GM11168 (cell line): Measurements from ENCODE around the gene PODN.

Experiments used
- in situ Hi-C: fragments of 300-500 bp; cut with MboI; formaldehyde crosslinking; loops from one replicate; pipeline ENCODE4 v1.12.0; 2022; ENCODE audit warnings: low sequenced_read_pairs; ENCODE audit not compliant: unreplicated experiment

Gene PODN

DNA sequence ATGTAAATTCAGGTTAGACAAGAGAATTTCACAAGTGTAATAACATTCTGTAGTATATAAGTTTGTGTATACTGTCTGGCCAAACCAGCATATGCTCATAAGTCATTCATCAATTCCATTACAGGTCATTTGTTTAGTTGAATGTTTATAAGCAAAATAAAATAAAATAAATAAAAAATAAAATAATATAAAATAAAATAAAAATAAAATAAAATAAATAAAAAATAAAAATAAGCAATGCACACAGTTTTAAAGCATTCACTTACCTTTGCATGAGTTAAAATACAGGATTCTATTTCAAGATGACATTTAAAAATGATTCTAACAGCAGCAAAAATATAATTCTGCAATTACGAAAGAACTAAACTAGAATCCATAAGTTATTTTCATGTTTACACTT lies 9.9 kb downstream of the PODN start:
- in situ Hi-C loops = no loop called here

DNA sequence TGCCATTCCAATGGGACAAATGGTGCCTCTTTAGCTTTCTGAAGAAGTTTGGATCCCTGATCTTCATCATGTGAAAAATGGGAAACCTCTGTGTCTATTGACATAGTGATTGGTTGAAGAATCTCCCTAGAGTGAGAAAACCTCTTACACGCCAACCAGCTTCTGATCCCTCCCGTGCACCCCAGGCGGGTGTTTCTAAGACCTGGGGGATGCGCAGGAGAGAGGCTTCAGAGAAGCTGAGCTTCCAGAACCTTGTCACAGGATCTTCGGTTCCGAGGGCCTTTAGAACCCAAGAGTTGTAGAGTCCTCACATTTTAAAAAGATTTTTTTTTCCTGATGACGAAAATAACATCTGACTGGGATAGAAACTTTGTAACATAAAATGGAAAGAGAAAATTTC lies 11.3 kb downstream of the PODN start:
- in situ Hi-C loops = no loop called here

DNA sequence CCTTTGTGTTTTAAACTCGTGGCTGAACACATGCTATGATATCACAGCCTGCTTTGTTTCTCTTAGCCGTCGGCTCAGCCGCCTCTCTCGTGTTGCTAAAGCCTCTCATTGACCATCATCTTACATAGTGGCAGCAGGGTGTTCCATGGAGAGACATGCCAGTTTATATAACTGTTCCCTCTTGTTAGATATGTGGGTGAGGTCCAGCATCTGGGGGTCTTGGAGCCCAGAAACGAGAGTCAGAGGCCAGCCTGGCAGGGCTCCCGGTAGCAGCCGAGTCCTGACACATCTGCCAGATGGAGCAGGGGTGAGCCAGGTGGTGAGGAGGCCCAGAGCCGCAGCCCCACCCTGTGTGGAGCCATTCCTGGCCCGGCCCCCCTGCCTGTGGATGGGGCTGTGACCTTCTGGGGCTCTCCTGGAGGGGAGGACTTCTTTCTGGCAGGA lies 11.9 kb downstream of the PODN start:
- in situ Hi-C loops = no loop called here

DNA sequence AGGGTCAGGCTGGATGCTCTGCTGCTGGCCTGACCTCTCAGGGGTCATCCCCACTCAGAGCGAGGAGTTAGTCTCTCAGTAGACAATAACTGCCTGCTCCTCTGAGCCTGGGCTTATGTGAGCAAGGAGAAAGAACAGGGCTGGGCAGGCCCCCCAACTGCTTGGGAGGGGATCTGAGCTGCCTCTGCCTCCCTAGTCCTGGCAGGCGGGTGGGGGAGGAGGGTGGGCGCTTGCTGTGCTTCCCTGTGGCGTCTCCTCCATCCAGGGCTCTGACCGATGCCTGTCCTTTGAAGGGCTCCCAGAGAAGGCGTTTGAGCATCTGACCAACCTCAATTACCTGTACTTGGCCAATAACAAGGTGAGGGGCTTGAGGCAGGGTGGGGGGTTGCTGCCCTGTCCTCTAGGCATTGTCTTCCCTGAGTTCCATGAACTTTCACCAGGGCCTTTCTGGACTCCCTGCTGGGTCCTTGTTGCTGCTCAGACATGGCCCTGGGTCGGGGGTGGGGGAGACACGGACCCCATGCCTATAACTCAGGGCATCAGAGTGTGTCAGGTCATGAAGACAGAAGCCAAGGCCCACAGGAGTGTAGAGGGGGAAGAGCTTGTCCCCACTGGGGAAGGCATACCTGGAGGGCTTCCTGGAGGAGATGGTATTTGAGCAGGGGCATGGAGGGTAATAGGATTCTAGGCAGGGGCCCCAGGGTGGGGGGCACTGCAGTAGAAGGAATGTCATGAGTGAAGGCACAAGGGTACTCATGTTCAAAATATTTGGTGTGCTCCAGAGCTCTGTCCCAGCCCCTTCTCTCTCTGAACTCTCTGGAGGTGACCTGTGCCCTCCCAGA lies 12.5 kb downstream of the PODN start:
- in situ Hi-C loops = no loop called here

DNA sequence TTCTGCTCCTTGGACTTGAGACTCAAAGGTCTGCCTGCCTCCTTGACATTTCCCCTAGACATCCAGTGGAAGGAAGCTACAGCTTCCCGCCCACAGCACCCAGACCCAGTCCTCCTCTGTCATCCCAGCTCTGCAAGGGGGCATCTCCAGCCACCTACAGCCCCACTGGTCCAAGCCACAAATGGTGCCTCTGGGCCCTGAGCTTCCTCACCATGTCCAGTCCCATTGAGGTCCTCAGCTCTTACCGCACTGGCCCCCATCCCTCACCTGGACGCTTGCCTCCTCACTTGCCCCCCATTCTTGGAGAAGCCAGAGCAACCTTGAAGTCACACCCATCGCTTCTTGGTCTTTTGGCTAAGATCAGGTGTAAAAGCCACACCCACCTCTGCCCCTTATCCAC lies 13.2 kb downstream of the PODN start:
- in situ Hi-C loops = no loop called here

DNA sequence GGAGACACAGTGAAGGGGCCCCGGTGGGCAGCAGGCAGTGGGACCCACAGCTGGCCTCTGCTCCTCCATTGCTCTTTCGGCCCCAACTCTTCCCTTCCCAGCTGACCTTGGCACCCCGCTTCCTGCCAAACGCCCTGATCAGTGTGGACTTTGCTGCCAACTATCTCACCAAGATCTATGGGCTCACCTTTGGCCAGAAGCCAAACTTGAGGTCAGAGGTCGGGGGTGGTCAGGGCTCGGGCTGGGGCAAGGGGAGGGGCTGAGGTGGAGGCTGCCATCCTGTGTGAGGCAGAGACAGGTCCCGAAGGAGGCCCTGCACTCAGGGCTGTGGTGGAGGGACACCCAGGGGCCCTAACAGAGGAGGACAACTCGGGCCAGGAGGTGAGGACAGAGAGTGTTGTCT lies 13.7 kb downstream of the PODN start:
- in situ Hi-C loops = no loop called here

DNA sequence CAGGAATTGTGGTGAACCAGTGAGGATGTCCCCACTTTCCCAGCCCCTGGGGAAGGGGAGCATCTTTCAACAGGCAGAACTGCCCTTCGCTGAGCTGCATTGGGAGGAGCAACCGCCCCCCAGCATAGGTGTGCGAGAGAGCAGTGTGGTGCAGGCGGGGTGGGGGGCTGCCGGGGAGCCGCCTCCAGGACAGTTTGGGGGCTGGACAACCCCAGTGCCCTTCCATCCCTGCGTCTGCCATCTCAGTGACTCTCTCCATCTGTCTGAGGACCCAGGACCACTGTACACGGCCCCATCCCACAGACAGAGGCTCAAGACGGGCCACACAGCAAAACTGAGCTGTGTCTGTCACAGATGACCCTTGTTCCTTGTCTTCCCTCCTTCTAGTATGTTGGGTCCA lies 14.2 kb downstream of the PODN start:
- in situ Hi-C loops = no loop called here

DNA sequence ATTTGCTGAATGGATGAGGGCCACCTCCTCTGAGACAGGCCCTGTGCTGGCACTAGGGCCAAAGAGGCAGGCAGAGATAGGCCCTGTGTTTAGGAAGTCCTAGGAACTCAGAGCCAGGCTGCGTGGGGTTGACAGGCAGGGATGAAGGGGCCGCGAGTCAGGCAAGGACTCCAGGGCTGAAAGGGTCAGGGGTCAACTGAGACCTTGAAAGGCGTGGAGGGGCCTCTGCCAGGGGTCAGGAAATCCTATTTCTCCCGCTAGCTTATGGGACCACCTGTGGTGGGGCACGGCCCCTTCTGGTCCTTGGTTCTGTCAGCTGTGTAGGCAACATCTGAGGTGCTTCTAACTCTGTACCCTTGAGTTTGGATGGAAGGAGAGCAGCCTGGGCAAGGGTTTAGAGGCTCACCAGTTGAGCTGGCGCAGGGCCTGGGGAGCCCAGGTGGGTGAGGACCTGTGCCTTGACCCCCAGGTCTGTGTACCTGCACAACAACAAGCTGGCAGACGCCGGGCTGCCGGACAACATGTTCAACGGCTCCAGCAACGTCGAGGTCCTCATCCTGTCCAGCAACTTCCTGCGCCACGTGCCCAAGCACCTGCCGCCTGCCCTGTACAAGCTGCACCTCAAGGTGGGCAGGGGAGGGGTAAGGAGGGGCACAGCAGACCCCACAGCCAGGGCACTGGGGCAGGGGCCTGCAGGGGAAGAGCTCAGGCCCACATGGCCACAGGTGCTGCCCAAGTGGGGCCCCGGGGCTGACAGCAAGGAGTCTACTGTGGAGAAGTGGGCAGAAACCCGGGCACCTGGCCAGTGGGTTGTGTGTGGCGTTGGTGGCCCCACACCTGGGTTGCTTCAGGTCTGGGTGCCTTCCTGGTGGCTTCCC lies 14.9 kb downstream of the PODN start:
- in situ Hi-C loops = no loop called here

DNA sequence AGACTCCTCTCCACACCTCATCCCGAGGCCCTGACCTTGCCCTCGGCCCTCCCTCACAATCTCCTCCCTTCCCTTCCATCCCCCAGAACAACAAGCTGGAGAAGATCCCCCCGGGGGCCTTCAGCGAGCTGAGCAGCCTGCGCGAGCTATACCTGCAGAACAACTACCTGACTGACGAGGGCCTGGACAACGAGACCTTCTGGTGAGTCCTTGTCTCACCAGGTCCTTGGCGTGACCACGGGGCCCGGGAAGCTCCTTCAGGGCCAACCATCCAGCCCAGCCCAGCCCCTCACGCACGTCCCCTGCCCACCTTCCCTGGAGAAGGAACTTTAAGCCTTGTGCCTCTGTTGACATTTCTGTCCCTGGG lies 15.6 kb downstream of the PODN start:
- in situ Hi-C loops = no loop called here

DNA sequence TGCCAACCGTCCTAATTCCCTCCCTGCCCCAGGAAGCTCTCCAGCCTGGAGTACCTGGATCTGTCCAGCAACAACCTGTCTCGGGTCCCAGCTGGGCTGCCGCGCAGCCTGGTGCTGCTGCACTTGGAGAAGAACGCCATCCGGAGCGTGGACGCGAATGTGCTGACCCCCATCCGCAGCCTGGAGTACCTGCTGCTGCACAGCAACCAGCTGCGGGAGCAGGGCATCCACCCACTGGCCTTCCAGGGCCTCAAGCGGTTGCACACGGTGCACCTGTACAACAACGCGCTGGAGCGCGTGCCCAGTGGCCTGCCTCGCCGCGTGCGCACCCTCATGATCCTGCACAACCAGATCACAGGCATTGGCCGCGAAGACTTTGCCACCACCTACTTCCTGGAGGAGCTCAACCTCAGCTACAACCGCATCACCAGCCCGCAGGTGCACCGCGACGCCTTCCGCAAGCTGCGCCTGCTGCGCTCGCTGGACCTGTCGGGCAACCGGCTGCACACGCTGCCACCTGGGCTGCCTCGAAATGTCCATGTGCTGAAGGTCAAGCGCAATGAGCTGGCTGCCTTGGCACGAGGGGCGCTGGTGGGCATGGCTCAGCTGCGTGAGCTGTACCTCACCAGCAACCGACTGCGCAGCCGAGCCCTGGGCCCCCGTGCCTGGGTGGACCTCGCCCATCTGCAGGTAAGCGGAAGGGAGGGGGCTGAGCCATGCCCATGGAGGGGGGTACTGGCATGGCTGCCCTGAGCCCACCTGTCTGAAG lies 16.5 kb downstream of the PODN start:
- in situ Hi-C loops = no loop called here

DNA sequence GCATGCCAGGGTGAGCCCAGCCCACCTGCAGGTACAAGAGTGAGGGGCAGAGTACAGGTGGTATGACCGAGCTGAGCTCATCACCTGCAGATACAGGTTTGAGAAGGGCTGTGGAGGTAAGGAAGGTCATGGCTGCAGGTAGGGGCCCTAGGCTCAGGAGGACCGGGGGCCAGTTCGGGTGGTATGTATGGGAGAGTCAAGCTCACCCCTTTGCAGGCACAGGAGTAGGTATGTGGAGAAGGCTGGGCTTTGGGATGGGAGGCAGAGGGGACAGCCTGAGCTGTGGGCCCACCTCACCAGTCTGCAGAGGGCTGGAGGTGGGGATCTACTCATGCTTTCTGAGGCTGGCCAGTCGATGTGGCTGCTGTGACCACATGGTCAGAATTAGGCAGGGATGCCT lies 17.2 kb downstream of the PODN start:
- in situ Hi-C loops = no loop called here

DNA sequence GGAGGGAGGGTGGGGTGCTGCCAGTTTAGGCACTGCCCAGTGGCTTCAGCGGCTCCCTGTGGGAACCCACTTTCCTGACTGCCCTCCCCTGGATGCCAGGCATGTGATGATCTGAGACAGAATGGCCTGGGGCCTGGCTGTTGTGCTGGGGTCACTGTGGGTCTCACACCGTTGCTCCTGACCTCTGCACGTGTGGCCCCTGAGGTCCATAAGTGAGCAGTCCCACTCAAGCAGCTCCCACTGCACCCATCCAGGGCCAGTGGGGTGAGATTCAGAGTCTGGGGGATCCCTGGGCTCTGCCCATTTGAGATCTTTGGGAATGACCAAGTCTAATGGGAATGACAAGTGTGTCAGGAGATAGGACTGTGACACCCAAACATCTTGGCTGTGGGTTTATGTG lies 18.0 kb downstream of the PODN start:
- in situ Hi-C loops = no loop called here

DNA sequence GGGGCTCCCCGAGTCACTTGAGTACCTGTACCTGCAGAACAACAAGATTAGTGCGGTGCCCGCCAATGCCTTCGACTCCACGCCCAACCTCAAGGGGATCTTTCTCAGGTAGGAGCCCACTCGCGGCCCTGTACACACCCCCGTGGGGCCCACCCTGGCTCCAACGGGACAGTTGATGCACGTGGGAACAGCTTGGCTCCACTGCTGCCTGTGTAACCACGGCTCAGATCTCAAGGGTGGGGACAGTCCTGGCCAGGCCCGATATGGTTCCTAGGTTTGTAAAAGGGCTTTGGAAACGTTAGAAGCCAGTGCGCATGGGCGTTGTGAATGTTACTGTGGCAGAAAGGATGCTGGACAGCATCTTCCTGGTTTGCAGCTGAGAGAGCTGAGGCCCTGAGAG lies 18.8 kb downstream of the PODN start:
- in situ Hi-C loops = no loop called here

DNA sequence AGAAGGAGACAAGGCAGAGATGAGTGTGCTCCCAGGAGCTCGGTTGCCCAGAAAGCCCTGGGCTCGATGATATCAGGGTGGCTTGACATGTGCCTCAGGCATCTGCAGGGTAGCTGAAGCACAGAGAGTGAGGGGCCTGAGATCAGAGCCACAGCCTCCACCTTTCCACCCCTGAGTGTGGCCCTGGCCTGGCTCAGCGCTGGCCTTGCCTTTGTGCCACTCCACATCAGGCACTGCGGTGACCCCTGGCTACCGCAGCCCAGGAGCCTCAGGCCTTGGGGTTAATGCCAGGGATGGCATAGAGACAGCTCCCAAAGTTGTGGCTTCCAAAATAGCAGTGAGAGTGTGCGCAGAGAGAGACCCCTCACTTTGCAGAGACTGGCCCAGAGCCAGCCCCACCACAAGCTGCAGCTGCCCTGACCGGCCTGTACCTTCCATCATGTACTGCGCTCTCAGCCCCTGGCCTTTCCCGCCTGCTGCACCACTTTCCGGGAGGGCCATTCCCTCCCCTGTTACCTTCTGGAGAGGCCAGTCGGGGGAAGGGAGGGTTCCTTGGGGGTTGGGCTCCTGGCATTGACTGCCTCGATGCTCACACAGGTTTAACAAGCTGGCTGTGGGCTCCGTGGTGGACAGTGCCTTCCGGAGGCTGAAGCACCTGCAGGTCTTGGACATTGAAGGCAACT lies 19.5 kb downstream of the PODN start:
- in situ Hi-C loops = no loop called here

DNA sequence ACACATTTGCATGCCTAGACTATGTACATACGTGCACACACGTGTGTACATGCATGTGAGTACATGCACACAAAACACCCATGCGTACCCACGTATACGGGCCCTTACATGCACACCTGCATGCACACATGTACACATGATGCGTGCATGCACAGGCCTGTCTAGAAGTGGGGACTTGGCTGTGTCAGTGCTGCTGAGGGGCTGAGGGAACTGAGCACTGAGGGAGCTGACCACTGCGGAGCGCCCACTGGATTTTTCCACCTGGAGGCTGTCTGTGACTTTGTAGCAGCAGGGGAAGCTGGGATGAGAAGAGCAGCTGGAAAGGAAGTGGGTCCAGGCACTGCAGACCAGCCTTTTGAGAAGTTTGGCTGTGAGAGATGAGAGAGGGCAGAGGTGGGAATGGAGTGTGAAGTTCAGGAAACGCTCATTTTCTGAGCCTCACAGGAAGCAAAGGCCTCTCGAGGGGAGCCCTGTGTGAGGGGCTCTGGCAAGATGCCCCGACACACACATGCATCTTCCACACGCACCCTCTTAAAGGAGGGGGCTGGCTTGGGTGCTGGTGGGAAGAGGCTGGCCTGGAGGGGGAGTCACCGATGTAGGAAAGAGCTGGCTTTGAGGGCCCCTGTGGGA lies 20.9 kb downstream of the PODN start:
- in situ Hi-C loops = no loop called here

DNA sequence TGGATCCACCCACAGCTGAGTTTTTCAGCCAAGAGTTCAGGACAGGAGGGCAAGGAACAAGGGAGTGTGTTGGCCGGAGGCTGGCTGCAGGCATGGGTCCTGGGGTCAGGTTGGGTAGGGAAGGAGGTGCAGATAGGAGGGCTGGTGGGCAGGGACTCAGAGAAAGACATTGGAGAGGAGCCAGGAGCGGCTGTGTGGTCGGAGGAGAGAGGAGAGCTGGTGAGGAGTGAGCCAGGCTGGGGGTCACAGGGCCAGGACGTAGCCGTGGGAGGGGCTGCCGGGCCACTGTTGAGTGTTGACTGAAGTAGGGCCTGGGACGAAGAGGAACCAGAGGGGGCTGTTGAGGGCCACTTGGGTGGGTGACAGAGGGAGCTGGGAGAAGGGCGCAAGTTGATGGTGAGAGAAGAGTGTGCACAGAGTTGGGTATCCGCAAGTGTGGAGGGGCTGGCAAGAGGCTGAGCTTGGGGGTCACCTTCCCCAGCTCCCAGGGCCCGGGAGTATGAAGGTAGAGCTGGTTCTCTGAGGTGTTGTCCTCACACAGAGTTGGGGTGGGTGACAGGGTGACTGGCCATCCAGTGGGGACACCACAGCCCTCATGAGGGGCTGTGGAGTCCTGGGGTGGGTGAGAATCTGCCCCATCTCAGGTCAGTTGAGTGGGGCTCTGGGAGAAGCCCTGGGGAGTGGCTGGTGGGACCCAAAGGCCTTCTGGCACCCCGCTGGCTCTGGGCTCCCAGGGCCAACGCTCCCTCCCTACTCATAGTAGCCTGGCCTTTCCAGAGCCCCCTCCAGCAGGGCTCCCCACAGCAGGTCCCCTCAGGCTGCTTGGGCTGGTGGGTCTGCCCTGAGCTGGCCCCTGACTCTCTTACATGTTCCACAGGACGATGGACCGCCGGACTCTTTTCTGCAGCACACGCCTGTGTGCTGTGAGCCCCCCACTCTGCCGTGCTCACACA lies 21.9 kb downstream of the PODN start:
- in situ Hi-C loops = no loop called here

DNA sequence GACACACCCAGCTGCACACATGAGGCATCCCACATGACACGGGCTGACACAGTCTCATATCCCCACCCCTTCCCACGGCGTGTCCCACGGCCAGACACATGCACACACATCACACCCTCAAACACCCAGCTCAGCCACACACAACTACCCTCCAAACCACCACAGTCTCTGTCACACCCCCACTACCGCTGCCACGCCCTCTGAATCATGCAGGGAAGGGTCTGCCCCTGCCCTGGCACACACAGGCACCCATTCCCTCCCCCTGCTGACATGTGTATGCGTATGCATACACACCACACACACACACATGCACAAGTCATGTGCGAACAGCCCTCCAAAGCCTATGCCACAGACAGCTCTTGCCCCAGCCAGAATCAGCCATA lies 22.6 kb downstream of the PODN start:
- in situ Hi-C loops = no loop called here

DNA sequence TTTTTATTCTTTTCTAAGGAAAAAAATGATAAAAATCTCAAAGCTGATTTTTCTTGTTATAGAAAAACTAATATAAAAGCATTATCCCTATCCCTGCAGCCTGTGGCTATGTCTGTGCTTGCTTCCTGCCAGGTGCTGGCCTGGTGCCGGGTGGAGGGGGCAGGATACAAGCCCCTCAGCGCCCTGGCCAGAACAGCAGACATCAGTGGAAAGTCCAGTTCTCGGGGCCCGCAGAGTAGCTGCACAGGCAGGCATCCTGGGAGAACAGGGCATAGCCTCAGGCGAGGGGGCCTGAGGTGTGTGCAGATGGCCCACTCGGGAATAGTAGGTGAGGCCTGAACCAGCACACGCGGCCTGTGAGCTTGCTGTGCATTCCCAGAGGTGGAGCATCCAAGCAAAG lies 23.4 kb downstream of the PODN start:
- in situ Hi-C loops = no loop called here
